Retinal pigment epithelial cell (primary cell): Measurements from ENCODE around the gene PRR14.
A peak's percentile ranks its signal among the peaks of the same experiment; 100 is the strongest.

Source experiments
- DNase-seq: peaks from one replicate; pipeline ENCODE4 v3.0.0-alpha.2; 2010; ENCODE audit warnings: low read depth
- H3K4me3 ChIP-seq: 2 replicates; pipeline ENCODE4 v1.5.1; 2011; ENCODE audit warnings: mild to moderate bottlenecking, low read length, control low read depth, moderate library complexity
- TF ChIP-seq, protein P1 (sequence below): conservative IDR thresholded peaks from 2 replicates; pipeline ENCODE4 v1.5.1; 2011; ENCODE audit warnings: low read depth, low read length, control low read depth, inconsistent platforms

PRR14 gene

DNA sequence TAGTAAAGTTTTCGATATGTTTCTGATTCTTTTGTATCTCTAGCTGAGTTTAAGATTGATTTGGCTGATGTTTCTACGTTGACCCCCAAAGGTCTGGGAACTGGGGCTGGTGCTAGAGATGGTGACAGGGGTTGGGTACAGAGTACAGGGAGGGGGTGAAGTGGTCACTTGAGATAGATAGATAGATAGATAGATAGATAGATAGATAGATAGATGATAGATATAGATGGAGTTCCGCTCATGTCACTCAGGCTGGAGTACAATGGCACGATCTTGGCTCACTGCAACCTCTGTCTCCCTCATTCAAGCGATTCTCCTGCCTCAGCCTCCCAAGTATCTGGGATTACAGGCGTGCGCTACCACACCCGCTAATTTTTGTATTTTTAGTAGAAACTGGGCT is 5.6 kb downstream of the PRR14 start:
- no peak overlapping the region for H3K4me3 ChIP-seq
- no peak for DNase-seq
- TF ChIP-seq, protein P1, sequence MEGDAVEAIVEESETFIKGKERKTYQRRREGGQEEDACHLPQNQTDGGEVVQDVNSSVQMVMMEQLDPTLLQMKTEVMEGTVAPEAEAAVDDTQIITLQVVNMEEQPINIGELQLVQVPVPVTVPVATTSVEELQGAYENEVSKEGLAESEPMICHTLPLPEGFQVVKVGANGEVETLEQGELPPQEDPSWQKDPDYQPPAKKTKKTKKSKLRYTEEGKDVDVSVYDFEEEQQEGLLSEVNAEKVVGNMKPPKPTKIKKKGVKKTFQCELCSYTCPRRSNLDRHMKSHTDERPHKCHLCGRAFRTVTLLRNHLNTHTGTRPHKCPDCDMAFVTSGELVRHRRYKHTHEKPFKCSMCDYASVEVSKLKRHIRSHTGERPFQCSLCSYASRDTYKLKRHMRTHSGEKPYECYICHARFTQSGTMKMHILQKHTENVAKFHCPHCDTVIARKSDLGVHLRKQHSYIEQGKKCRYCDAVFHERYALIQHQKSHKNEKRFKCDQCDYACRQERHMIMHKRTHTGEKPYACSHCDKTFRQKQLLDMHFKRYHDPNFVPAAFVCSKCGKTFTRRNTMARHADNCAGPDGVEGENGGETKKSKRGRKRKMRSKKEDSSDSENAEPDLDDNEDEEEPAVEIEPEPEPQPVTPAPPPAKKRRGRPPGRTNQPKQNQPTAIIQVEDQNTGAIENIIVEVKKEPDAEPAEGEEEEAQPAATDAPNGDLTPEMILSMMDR: no peak

DNA sequence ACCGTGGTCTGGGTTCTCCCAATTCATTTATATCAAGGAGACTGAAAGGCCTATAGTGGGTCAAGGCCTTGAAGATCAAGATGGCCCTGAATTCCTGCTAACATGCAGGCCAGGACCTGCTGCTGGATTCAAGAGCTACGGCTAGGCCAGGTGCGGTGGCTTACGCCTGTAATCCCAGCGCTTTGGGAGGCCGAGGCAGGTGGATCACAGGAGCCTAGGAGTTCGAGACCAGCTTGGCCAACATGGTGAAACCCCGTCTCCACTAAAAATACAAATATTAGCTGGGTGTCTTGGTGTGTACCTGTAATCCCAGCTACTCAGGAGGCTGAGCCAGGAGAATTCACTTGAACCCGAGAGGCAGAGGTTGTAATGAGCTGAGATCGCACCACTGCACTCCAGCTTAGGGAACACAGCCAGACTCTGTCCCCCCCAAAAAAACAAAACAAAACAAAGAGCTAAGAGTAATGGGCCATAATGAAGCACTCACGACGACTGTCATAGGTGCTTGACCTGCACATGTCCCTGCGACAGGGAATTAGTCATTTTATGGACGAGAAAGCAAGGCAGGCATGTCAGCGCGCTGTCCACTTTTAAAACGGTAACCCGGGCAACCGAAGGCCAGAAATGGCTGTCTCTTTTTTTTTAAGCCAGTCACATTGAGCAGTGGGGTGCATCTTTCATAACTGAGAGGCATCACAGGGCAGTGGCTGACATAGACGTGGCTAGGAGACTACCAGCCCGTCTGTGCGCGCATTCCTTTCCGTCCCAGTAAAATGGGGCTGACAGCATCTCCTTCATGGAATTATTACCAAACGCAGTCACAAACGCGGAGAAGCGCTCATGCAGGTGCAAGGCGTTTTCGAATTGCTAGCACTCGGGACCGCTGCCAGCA is 6.5 kb downstream of the PRR14 start:
- TF ChIP-seq, protein P1: no peak
- DNase-seq: no peak
- peak overlapping the region; percentile 57 for H3K4me3 ChIP-seq

DNA sequence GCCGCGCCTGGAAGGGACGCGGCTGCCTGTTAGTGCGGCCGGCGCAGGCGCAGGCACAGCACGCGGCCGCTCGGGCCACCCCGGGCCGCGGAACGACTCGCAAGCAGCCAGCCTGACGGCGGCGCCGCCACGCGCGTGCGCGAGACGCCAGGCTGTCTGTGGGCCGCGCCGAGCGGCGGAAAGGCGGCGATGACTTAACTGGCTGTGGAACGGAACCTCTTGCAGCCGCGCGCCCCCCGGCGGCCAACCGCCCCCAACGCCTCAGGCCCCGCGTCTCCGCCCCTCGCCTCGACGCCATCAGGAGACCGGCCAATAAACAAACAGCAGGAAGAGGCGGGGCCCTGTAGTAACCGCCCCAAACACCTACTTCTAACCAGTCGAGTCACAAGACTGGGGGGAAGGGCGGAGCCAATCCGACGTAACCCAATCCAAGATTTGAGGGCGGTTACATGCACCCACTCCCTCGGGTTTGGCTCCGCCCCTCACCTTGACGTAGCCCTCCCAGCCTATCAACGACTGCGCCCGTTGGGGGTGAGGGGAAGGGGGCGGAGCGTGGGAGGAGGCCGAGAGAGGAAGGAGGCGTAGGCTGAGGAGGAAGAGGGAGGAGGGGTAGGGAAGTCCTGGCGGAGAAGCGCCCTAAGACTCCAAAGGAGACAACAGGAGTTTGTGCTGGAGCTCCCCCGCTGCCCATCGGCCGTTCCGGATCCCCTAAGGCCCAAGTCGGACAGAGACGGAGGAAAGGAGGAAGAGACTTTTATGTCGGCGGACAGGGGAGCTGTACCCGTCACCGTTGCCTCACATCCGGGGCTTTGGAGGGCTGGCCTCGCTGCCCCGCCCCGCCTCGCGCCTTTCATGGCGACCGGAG is 7.3 kb downstream of the PRR14 start, which contains the start of gene FBRS:
Gene FBRS, plus strand, starts transcription at position 566 of the 865 bp plus-strand sequence. CDS start 1,088 bp downstream, outside the sequence.
- peak; percentile 100 for DNase-seq
- TF ChIP-seq, protein P1: peak; percentile 68
- peak within 1 kb of the TSS; percentile 90 for H3K4me3 ChIP-seq

DNA sequence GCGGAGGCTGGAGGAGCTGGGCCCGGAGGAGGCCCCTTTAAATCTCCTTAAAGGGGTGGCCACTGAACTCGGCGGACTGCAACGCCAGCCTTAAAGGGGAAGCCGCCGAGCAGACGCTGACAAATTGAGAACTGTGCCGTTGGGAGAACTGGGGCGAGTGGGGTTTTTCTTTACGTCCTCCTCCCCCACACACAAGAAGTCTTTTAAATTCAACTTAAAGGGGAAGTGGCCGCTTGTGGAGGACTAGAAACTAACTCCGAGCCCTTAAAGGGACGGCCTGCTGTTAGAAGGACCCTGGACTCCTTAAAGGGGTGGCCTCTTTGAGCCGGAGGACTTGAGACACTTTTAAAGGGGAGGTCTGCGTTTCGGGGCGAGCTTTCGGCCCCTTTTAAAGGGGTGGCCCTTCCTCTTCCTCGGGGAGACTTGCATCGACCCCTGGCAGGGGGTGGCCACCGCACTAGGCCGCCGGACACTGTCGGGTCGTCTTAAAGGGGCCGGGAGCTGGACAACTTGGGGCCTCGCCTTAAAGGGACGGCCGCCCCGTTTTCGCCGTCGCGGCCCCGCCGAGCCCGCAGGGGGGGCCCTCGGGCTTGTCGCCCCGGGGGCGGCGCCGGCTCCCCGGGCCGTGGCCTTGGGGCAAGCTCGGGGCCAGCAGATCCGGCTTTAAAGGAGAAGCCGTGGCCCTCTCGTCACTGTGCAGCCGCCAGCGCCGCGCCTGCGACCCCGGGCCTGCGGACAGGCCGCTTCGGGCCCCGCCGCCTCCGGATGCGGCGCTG is 8.2 kb downstream of the PRR14 start:
- DNase-seq: peak; percentile 89
- peak overlapping the region; percentile 90 for H3K4me3 ChIP-seq
- TF ChIP-seq, protein P1: peak; percentile 5

DNA sequence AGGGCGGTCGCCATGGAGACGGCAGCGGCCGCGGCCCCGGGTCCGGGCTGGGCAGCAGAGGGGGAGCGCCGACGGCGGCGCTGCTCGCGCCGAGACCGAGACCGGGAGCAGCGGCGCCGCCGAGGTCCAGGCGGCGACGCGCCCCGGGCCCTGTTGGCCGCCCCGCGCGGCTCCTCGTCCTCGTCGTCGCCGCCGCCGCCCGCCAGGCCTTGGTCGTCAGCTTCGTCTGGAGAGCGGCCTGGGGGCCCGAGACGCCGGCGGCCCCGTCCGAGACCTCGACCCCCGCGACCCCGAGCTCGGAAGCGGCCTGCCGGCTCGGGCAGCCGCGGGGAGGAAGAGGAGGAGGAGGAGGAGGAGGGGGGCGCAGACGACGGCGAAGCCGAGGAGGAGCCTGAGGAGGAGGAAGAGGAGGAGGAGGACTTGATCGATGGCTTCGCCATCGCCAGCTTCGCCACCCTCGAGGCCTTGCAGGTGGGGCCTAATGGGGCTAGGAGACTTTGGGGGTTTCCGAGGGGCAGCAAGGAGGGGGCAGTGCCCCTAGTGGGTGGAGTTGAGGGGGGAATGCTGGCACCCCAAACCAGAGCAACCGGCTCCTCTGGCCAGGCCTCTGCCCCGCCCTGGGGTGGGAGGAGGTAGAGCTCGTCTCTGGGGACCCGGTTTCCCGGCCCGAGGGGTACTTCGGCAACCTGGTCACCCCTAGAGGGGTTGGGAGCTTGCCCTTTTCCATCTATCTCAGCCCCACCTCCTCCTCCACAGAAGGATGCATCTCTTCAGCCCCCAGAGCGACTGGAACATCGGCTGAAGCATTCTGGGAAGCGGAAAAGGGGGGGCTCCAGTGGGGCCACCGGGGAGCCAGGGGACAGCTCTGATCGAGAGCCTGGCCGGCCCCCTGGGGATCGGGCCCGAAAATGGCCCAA is 9.0 kb downstream of the PRR14 start:
- H3K4me3 ChIP-seq: peak overlapping the region; percentile 90
- DNase-seq: no peak
- TF ChIP-seq, protein P1: peak; percentile 18
